ENCODE results near the gene CCNI2.
A peak's percentile ranks its signal among the peaks of the same experiment; 100 is the strongest.

Gene CCNI2

DNA sequence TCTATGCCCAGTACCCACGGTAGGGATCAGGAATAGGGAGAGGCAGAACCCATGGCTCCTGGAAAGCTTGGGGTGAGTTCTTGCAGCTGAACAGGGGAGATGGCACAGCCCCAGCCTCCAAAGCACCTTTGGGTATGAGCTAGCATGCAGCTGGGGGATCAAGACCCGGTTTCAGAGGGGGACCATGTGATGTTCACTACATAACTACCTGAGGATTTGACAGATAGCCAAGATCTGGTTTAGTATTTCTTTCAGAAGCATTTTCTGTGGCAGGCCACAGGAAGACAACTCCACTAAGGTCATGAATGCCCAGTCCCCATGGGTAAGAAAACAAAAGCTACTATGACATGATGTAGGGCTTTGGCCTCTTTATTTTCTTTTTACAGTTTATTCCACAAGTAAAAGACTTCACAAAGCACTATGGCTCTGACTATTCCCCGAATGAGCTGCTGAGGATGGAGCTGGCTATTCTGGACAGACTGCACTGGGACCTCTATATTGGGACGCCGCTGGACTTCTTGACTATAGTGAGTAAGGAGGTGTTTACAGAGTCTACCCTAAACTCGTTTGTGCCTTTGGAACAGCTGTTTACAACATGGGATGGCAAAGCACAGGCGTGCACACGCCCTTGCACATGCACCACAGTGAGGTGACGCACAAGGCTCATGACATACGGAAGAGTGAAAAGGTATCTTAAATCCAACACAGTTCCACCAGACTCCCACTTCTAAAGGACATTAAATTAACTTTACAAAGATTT lies 3.4 kb downstream of the CCNI2 start:
- no peak for DNase-seq (ENCODE audit: low spot score)

DNA sequence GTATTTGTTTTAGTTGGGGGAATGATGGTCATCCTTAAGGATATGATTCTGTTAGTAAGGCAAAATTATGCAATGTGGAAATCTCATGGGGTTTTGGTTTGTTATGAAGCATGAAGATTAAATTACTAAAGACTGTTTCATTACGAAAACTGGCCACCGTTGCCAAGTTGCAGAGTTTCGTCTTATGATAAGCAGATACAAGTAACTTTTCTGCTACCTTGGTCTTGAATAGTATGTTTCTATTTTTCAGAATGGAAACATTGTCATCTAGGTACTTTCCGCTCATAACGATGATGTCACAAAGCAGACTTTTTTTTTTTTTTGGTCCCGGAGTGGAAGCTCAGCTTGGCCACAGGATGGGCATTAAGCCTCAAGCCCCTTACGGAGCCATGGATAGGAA lies 4.2 kb downstream of the CCNI2 start:
- DNase-seq (ENCODE audit: low spot score), result no peak

DNA sequence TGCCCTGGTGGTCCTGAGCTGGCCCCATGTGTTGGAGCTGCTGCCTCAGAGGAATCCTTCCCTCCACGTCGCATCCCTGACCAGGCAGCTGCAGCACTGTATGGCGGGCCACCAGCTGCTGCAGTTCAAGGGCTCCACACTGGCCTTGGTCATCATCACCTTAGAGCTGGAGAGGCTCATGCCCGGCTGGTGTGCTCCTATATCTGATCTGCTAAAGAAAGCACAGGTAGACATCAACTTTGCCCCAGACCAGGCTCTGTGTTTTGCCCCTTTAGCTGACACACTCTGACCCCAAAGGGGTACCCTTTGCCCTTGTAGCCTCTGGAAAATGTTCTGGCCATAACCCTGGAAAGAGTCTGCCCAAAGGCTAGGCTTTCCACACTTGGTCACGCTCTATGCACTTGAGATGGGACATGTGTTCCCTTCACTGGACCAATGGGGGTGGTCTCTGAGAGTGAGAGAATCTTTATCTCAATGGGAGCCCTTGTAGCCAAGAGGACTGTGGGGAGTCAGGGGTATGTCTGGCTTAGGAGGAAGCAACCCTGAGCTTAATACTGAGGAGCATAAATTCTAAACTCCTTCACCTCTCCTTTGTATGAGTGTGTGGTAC lies 4.8 kb downstream of the CCNI2 start:
- no peak for DNase-seq (ENCODE audit: low spot score)

DNA sequence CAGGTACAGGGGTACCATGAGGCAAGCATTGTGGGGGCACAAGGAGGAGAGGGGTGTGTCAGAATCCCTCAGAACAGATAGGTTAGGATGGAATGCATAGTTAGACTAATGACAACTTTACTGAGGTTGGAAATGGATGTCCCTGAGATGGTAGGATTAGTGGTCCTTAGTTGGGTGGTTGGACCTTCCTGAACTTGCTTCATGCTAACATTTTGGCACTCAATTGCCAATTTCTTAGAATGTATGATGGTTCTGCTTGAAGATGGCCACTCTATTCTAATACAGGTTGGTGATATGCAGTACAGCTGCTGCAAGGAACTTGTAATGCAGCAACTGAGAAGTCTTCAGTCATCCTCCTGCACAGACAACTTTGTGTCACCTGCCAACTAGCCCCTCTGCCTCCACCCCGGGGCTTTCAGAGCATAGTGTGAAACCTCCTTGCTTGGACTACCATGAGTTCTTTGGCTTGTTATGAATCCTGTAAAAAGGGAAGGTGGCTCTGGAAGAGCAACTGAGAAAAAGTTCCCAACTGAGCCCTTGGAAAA lies 5.4 kb downstream of the CCNI2 start:
- DNase-seq (ENCODE audit: low spot score), result no peak

DNA sequence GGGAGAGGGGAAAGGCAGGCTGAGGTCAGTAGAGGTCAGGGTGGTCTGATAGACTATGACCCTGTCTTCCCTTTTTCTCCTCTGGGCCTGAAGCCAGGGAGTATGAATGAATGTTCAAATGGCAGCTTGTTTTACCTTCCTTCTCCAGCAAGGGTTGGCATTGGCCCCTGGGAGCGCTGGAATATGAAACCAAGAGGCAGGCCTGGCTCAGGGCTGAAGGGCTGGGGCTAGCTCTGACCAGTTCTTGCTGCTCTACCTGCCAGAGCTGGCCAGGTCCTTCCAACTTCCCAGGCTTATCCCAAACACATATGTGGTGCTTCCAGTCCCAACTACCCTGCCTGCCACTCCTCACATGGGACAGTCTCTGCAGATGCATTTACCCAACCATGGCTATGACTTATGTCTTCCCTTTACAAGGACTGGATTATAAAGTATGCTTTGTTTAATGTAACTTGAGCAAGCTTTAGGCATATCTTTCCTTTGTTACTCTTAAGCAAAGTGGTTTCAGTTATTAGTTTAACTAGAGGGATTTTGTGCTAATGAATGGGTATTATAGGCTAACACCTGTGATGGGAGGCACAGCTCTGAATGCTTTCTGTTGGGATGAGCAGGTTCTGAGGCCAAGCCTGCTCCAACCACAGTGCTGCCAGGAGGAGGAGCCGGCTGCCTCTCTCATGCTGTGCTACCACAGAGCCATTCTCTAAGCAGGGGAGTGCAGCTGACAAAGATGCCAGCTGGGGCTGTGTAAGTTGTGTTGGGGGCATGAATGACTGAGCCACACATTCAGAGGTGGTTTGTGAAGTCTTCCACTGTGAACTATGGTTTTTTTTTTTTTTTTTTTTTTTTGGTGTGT lies 6.1 kb downstream of the CCNI2 start:
- DNase-seq (ENCODE audit: low spot score), result peak; percentile 38

DNA sequence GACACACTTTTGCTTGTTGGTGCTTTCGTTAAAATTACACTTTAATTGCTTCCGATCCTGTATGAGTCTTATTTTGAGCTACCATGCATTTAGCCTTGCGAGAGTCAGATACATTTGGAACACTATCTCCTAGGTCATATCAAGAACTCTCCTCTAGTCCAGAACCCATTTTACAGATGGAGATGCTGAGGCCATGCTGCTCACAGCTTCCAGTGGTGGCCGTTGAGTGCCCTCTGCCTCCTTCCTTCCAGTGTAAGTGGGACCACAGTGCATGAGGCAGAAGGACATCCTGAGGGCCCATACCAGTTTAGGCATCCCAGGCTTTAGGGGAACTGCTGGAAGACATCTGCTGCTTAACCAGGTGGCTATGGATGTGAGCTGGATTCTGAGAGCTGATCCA lies 6.9 kb downstream of the CCNI2 start:
- no peak for DNase-seq (ENCODE audit: low spot score)

DNA sequence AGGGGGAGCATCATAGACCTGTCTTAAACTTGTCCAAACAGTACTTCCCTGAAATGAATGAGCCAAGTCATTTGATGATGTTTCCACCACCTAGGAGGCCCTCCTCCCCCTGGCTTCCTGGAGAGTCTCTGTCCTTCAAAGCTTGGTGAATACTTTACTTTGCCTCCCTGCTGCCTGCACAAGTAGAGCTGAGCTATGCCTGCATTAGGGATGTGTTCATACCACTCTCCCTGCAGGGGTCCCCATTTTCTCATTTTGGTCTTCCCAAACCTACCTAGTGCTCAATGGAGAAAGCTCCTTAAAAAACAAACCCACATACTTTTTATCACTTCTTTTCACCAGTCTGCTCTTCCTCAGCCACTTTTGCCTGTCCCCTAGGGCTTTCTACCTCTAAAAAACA lies 7.7 kb downstream of the CCNI2 start:
- DNase-seq (ENCODE audit: low spot score), result peak; percentile 38

DNA sequence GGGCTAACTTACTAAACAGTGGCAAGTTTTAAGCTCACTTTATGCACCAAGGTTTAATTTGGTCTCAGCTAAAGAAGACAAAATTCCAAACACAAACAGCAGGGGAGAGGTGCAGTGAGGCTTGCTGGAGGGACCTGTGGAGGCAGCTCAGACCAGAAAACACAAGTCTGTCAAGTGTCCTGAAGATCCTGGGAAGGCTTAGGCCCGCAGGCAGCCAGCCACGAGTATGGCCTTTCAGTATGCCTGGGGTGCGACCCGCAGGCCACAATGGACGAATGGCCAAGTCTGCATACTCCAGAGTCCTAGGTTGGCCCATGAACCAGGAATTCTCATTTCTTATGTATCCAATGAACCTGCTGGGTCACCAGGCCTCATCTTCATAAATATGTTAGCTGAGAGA lies 9.3 kb downstream of the CCNI2 start:
- no peak for DNase-seq (ENCODE audit: low spot score)

DNA sequence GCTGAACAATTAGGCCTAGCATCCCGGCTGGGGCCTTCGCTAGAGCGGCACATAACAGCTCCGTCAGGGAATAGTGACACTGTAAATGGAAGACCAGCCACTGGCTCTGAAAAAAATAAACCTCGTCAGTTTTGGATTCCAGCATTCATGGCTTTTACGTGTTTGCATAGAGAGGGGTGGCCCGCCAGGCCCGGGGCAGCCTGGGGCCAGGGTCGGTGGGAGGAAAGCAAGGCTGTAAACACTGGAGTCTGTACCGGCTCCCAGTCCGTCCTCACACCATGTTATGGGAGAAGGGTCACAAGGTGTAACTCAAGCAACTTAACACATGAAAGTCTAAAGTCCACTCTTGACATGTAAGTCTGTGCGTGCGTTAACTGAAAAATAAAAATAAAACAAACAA lies 11.2 kb downstream of the CCNI2 start:
- no peak for DNase-seq (ENCODE audit: low spot score)

DNA sequence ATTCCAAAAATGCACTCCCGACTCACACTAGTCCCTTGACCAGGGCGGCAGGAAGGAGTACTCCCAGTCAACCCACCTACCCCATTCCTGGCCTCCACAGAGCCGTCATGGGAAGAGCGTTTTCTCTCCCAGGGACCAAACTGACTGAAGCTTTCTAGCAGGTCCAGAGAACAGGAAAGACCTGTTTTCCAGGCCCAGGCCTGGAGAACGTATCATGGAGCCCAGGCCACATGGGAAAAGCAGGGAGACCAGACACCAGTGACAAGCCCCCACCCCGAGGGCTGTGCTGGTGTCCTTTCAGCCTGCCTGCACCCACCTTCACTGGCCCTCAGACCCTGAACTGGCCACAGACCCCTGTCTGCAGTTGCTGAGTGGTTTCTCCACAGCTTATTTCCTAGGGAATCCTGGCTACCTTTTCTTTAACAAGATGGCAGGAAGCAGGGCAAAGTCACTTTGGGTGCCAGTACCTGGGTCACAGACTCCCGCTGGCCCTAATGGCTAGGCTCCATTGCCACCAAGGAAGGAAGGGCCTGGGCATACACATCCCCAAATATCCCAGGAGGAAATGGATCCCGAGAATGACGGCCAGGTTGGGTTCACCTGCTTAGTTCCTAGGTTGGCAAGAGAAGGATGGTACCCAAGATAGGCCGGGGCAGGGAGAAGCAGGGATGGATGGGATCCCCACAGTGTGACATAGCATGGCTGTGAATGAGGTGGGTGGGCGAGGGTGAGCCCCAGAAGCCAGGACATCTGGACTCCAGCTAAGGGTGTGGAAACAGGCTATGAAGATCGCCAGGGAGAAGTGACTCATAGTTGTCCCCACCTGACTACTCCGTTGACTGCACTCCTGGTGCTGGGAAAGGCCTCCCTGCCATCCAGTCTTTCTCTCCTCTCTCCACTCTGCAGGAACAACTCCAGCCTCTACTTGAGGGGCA lies 12.2 kb downstream of the CCNI2 start:
- DNase-seq (ENCODE audit: low spot score), result no peak

DNA sequence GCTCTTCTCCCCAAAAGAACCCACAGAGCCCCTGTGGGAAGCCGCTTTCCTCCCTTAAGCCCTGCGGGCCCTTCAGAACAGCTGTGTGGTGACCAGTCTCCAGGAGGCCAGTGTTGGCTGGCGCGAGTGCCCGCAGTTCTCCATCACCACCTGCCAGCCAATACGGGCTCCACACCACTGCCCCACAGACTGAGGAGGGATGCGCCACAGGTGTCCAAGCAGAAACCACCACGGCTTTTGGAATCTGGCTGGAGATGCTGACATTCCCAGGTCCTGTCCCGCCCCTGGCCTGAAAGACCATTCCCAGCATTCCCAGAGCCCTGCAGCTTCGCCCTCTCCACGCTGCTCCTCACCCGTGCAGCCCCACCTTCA lies 12.8 kb downstream of the CCNI2 start:
- no peak for DNase-seq (ENCODE audit: low spot score)

DNA sequence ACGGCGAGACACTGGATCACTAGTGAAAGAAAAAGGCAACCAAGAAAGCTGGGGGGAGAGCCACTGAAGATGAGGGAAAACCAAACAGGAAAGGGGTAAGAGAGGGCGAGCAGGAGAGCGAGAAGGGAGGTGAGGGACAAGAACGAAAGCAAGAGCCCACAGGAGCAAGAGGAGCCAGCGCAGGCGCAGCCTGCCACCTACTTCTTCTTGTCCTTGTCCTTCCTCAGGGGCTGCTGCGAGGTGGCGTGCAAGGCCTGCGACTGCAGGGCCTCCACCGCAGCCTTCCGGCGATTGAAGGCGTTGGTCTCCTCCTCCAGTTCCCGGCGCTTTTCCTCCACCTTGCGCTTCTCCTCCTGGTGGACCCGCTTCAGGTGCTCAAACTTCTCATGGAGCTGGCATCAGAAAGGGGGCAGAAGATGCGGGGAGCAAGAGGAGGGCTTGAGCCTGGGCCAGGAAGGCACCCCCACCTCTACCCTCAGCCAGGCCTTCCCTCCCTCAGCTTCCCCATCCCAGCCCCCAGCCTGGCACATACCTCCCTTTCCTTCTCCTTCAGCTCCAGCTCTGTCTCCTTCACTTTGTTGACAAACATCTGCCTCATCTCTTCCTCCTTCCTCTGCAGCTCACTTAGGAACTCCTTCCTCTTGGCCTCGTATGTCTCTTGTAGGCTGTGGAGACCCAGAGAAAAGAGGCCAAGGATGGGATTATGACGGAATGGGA lies 13.5 kb downstream of the CCNI2 start:
- no peak for DNase-seq (ENCODE audit: low spot score)

DNA sequence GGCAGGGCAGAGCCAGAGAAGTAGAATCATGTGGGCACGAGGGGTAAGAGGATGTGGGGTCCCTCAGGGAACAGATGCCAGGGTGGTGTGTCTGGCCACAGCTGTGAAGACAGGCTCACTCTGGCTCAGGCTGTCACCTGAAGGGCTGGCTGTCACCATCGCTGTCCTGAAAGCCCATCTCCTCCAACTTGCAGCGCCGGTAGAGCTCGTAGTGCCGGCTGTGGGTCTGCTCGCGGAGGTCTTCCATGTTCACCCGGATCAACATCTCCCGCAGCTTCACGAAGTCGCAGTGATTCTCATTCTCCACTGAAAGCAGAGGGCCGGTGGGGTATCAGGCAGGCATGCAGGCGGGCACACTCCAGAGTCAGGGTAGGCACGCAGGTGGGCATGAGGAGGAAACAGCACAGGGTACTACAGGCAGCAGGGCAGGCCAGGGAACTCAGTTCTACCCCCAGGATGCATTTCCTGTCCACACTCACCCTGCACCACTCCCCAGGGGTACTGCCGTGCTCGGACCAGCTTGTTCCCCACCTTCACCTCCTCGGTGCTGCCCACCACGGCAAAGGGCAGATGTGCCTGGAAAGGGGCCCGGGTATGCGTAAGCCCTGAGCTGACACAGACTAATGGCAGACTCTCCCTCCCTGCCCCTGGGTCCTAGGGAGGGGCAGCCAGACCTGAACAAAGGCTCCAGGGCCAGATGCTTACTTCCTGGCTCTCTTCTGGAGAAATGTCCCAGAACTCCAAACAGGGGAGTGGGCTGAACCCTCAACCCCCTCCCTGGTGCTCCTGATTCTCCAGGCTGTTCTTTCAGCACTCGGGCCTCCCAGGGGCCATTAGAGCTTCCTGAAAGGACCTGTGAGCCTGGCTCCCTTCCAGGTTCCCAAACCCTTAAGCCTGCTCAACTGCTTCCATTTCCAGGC lies 14.4 kb downstream of the CCNI2 start:
- no peak for DNase-seq (ENCODE audit: low spot score)

DNA sequence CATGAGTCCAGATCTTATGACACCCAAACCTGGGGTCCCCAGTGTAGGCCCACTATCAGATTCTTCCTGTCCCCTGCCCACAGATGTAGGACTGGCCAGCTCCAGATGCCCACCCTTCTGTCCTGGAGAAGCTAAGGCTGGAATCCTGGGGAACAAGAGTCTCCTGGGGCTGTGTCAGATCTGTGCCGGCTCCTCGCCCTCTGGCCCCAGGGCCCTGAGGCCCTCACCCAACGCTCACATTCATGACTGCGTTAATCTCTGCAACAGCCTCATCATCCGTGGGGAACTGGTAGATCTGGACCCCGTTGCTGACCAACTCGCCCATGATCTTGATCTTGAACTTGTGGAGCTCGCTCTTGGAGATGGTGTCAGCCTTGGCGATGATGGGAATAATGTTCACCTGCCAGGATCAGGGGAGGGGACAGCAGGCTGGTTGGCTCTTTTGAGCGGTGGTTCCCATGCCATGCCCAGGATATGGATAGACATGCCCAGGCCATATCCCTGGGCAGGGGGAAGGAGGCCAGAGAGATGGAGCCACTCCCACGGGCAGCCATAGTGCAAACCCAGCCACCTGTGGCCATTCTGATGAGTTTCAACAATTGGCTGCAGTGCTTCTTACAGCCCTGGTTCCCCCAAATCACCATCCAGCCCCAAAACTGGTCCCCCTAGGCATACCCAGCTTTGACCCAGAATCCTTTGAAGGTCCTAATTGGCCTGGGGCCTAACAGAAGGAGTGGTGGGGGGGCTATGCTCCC lies 15.2 kb downstream of the CCNI2 start:
- DNase-seq (ENCODE audit: low spot score), result no peak

DNA sequence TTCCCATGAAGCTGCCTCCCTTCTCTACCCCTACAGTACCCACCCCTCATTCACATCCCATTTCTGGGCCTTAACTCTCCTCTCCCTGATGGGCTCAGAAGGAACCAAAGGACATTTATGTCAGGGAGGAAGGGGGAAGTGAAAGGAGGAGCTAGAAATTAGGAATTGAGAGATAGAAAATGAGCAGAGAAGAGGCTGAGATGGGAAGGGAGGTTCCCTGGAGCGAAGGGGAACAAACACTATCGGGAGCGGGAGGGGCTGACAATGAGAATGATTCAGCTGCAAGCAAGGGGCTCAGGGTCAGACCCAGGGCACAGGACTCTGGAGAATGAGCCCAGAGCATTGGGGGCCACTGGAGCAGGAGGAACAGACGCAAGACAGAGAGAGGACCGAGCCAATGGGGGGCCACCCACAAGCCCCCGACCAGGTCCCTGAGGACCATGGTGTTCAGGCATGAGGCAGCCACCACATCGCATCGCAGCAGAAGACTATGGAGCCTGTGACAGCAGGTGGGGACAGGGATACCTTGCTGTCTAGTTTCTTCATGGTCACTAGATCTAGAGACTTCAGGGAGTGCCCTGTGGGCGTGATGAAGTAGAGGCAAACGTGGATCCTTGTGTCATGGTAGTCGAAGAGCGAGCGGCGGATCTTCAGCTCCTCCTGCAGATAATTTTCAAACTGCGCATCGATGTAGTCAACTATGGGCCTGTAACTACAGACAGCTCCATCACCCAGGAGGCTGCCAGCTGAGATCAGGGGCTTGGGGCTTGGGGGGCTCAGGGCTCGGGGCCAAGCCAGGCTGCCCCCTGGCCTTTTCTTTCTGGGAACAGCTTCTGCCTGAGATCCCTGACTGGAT lies 16.2 kb downstream of the CCNI2 start:
- DNase-seq (ENCODE audit: low spot score), result no peak

DNA sequence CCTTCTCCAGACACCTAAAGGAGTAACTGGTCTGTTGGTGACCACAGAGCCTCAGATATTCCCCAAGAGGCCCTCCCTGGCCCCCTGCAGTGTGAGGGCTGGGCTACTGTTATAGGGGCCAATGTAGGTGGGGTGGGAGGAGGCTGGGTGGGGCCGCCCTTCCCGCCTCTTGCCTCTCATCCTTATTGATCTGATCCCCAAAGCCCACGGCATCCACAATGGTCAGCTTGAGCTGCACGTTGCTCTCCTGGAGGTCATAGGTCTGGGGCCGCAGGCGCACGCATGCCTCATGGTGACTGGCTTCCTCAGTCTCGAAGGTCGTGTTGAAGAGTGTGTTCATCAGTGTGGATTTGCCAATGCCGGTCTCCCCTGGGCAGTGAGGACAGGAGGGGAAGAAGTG lies 16.8 kb downstream of the CCNI2 start:
- DNase-seq (ENCODE audit: low spot score), result no peak

DNA sequence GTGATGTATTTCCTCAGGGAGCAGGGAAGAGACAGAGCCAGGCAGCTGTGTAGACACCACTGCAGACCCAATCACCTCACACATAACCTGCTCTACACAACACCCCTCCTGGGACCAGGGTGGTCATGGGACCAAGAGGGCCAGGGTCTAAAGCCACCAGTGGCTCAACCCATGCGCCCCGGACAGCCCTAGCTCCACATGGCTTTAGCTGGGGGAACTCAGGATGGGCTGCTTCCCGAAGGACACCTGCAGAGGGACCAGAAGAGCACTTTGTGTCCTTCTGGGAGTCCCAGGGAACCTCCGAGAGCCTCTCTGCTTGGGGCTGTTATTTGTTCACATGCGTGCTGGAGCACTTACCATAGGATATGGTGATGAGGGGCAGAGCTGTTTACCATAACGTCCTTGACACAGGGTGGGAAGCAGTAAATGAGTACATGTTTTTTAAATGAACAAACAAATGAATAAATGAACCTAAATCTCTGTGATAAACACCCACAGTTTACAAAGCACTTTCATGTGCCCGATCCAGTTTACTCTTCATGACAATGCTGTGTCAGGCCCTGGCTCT lies 17.5 kb downstream of the CCNI2 start:
- no peak for DNase-seq (ENCODE audit: low spot score)
